Natural killer cell (primary cell): Measurements from ENCODE around the gene PTPRM. TPM values are rescaled to one million over a fixed set of nuclear protein-coding genes. Genes with fewer than 3 reads are reported as not detected.

Source experiments
- ATAC-seq, 3 donors: fragments of 150-1000 bp in 2 of 3; fragments of 200-7000 bp in 1 of 3; cut with Tn5 transposase; 1 replicate in 1 of 3; 2 replicates in 2 of 3; pipeline ENCODE4 v1.10.0; 2021; ENCODE audit warnings: mild to moderate bottlenecking in 2 of 3, moderate library complexity in 2 of 3
- DNase-seq, 2 donors: peaks; one replicate each; pipeline versions ENCODE4 v3.0.0 to v3.0.0-alpha.2; 2013 to 2021; ENCODE audit warnings: mixed read lengths in 1 of 2
- H3K27ac ChIP-seq: one replicate; pipeline ENCODE4 v1.5.1; 2013; ENCODE audit warnings: mild to moderate bottlenecking, low read length
- H3K27me3 ChIP-seq: one replicate; pipeline ENCODE4 v1.6.1; 2013; ENCODE audit warnings: low read length; ENCODE audit not compliant: control insufficient read depth, insufficient read depth
- H3K36me3 ChIP-seq: one replicate; pipeline ENCODE4 v1.6.1; 2013; ENCODE audit warnings: low read length; ENCODE audit not compliant: control insufficient read depth, insufficient read depth
- H3K4me1 ChIP-seq: one replicate; pipeline ENCODE4 v1.6.1; 2013; ENCODE audit warnings: low read length; ENCODE audit not compliant: control insufficient read depth, insufficient read depth
- H3K4me3 ChIP-seq: one replicate; pipeline ENCODE4 v1.5.1; 2013; ENCODE audit warnings: low read length
- H3K9me3 ChIP-seq: one replicate; pipeline ENCODE4 v1.6.1; 2013; ENCODE audit warnings: low read length; ENCODE audit not compliant: control insufficient read depth, insufficient read depth
- H3K27ac Mint-ChIP-seq, 2 donors: one replicate each; pipeline ENCODE4 v1.8.0; 2022; ENCODE audit warnings: mild to moderate bottlenecking in 2 of 2, mixed read lengths in 2 of 2, moderate library complexity in 1 of 2
- H3K27me3 Mint-ChIP-seq, 2 donors: one replicate each; pipeline ENCODE4 v1.8.0; 2022; ENCODE audit warnings: low read depth in 2 of 2, mixed read lengths in 2 of 2
- H3K36me3 Mint-ChIP-seq: one replicate; pipeline ENCODE4 v1.8.0; 2022; ENCODE audit warnings: mixed read lengths
- H3K4me1 Mint-ChIP-seq, 2 donors: one replicate each; pipeline ENCODE4 v1.8.0; 2022; ENCODE audit warnings: mixed read lengths in 2 of 2
- H3K4me3 Mint-ChIP-seq: one replicate; pipeline ENCODE4 v1.8.0; 2022; ENCODE audit warnings: mild to moderate bottlenecking, moderate library complexity, mixed read lengths
- H3K9me3 Mint-ChIP-seq, 2 donors: one replicate each; pipeline ENCODE4 v1.8.0; 2022; ENCODE audit warnings: mixed read lengths in 2 of 2
- CTCF ChIP-seq: fragments of 200-600 bp; IDR thresholded peaks from one replicate; pipeline ENCODE4 v1.8.0; 2022; ENCODE audit warnings: antibody characterized with exemption
- WGBS: methylation state at CpG from one replicate; pipeline ENCODE4 v1.1.7; 2013; ENCODE audit warnings: missing lambda C conversion rate; ENCODE audit not compliant: insufficient coverage; 5-methylcytosine and 5-hydroxymethylcytosine counted together
- intact Hi-C: fragments of 100-400 bp; cut with micrococcal nuclease; formaldehyde crosslinking; loops from one replicate; pipeline ENCODE4 v1.14.2; 2022
- total RNA-seq, 4 donors: library from RNA; stranded (reverse); fragments of 120-200 nt in 1 of 4; gene quantifications; one replicate each; pipeline versions ENCODE4 v1.2.3 to v1.2.4, GENCODE V29; 2013 to 2022

Gene PTPRM
- total RNA-seq, 3 donors from 2014 or later (not counting 1 experiment from before 2014, with no cell fraction given), result 5.0 to 13.2 (median 12.1) TPM

- no peak overlapping the region for H3K4me3 Mint-ChIP-seq
- 75% methylated on average over 1 of the region's 1 CpG for WGBS
- no peaks in the 10 kb centered on the region for H3K36me3 ChIP-seq
- H3K4me1 ChIP-seq, result no peaks in the 10 kb centered on the region
- no peaks in the 10 kb centered on the region for H3K4me1 Mint-ChIP-seq
- H3K9me3 Mint-ChIP-seq, result peaks cover 0 to 2% of the 10 kb centered on the region in 2 donors
- ATAC-seq (no peak), DNase-seq (no peak)
- TF ChIP-seq CTCF, result no peak
- H3K9me3 ChIP-seq, result no peaks in the 10 kb centered on the region
- no peaks in the 10 kb centered on the region for H3K27me3 ChIP-seq
- no peak overlapping the region for H3K4me3 ChIP-seq
- H3K27ac ChIP-seq, result no peak overlapping the region
- H3K36me3 Mint-ChIP-seq, result no peaks in the 10 kb centered on the region
- no peaks in the 10 kb centered on the region for H3K27me3 Mint-ChIP-seq
- H3K27ac Mint-ChIP-seq, result no peak overlapping the region
- intact Hi-C loops, result no loop called here
Observed at GRCh38 chr18:8454136-8454535, 887.0 kb downstream of the PTPRM start.

- Histone ChIP-seq H3K4me3 (no peak overlapping the region), H3K4me1 (no peaks in the 10 kb centered on the region), H3K36me3 (no peaks in the 10 kb centered on the region), H3K9me3 (no peaks in the 10 kb centered on the region), H3K27ac (no peak overlapping the region), H3K27me3 (no peaks in the 10 kb centered on the region)
- Mint-ChIP-seq H3K4me3 (no peak overlapping the region), H3K4me1 (no peaks in the 10 kb centered on the region), H3K36me3 (no peaks in the 10 kb centered on the region), H3K9me3 (peaks cover 0 to 2% of the 10 kb centered on the region in 2 donors), H3K27ac (no peak overlapping the region), H3K27me3 (no peaks in the 10 kb centered on the region)
- WGBS, result 59% methylated on average over 7 of the region's 8 CpGs
- DNase-seq (no peak), ATAC-seq (no peak)
- TF ChIP-seq CTCF, result no peak
- intact Hi-C loops, result no loop called here
Observed at GRCh38 chr18:8455661-8456614, 888.8 kb downstream of the PTPRM start.
